ENCODE results near the gene DUSP3. TPM values are rescaled to one million over a fixed set of nuclear protein-coding genes. Genes with fewer than 3 reads are reported as not detected.

DUSP3 gene
- total RNA-seq, 2 experiments from 2014 or later: 24.7 to 26.3 TPM

DNA sequence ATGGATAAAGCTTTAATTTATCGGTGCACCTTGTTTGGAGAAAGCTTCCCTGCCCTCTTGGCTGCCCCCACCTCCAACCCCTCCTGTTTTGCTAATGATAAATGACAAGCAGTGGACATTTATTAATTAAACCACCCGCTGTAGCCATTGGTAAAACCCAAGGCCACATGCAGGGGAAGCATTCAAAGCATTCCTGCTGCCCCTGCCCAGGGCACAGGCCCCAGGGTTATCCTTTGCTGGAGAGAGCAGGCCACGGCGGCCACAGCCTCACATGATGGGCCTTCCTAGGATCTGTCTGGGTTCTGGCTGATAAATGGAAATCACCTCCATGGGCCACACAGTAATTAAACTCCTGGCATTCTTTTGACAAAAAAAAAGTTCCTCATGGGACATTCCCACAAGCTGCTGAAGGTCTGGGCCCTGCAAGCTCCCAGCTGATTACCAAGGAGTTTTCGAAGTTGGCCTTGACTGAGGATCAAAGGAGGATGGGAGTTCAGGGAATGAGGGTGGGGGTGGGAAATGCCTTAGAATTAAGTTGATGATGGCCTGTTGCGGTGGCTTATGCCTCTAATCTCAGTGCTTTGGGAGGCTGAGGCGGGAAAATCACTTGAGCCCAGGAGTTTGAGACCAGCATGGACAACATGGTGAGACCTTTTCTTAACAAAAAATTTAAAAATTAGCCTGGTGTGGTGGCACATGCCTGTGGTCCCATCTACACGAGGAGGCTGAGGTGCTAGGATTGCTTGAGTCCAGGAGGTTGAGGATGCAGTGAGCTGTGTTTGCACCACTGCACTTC is 55.7 kb downstream of the DUSP3 start:
- Mint-ChIP-seq H3K36me3 (ENCODE audit: low read depth) (no peaks in the 10 kb centered on the region), H3K4me1 (ENCODE audit: low read depth) (peaks cover 15% of the 10 kb centered on the region), H3K27ac (no peak overlapping the region), H3K4me3 (no peak overlapping the region), H3K9me3 (no peaks in the 10 kb centered on the region), H3K27me3 (peaks cover 4% of the 10 kb centered on the region)
- ChIA-PET POLR2A (interaction anchor here (0.7 kb wide), 1 partner anchor 809 kb away, joined by 3 read pairs; no protein-coding TSS in a partner anchor), CTCF (interaction anchor here (0.8 to 4.3 kb wide), 5 partner anchors 16 to 44 kb away, joined by 3 to 19 read pairs (median 3); no protein-coding TSS in a partner anchor)
- ATAC-seq (no peak), DNase-seq (no peak)
- TF ChIP-seq, protein P1, sequence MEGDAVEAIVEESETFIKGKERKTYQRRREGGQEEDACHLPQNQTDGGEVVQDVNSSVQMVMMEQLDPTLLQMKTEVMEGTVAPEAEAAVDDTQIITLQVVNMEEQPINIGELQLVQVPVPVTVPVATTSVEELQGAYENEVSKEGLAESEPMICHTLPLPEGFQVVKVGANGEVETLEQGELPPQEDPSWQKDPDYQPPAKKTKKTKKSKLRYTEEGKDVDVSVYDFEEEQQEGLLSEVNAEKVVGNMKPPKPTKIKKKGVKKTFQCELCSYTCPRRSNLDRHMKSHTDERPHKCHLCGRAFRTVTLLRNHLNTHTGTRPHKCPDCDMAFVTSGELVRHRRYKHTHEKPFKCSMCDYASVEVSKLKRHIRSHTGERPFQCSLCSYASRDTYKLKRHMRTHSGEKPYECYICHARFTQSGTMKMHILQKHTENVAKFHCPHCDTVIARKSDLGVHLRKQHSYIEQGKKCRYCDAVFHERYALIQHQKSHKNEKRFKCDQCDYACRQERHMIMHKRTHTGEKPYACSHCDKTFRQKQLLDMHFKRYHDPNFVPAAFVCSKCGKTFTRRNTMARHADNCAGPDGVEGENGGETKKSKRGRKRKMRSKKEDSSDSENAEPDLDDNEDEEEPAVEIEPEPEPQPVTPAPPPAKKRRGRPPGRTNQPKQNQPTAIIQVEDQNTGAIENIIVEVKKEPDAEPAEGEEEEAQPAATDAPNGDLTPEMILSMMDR (IDR thresholded peaks at IDR 0.05): no peak
- intact Hi-C loops (cut with micrococcal nuclease): no loop called here

GRCh38 chr17:43722269-43722619 is 56.5 kb downstream of the DUSP3 start:
- ATAC-seq (no peak), DNase-seq (no peak)
- Mint-ChIP-seq H3K27ac (no peak overlapping the region), H3K27me3 (peaks cover 4% of the 10 kb centered on the region), H3K4me1 (ENCODE audit: low read depth) (peaks cover 15% of the 10 kb centered on the region), H3K9me3 (no peaks in the 10 kb centered on the region), H3K4me3 (no peak overlapping the region), H3K36me3 (ENCODE audit: low read depth) (no peaks in the 10 kb centered on the region)
- CTCF ChIA-PET: interaction anchor here (1.0 to 4.3 kb wide), 4 partner anchors 9 to 44 kb away, joined by 3 to 19 read pairs (median 4); no protein-coding TSS in a partner anchor
- TF ChIP-seq, protein P1 (IDR thresholded peaks at IDR 0.05): no peak
- intact Hi-C loops (cut with micrococcal nuclease): no loop called here
- POLR2A ChIA-PET: interaction anchor here (0.7 kb wide), 1 partner anchor 703 kb away, joined by 3 read pairs; no protein-coding TSS in a partner anchor

- Mint-ChIP-seq H3K27ac (peak overlapping the region; percentile 80), H3K4me1 (ENCODE audit: low read depth) (peaks cover 15% of the 10 kb centered on the region), H3K36me3 (ENCODE audit: low read depth) (no peaks in the 10 kb centered on the region), H3K27me3 (peaks cover 4% of the 10 kb centered on the region), H3K4me3 (peak overlapping the region; percentile 87), H3K9me3 (no peaks in the 10 kb centered on the region)
- intact Hi-C loops (cut with micrococcal nuclease): no loop called here
- POLR2A ChIA-PET: interaction anchor here (0.7 to 0.9 kb wide), 2 partner anchors 38 to 702 kb away, joined by 3 to 4 read pairs; no protein-coding TSS in a partner anchor
- ATAC-seq: no peak
- TF ChIP-seq, protein P1 (IDR thresholded peaks at IDR 0.05): no peak
- CTCF ChIA-PET: interaction anchor here (1.0 to 4.3 kb wide), 5 partner anchors 8 to 45 kb away, joined by 3 to 19 read pairs (median 4); no protein-coding TSS in a partner anchor
- no peak for DNase-seq
Measured at GRCh38 chr17:43721537-43722268, 57.1 kb downstream of the DUSP3 start.

- TF ChIP-seq, protein P1 (IDR thresholded peaks at IDR 0.05): no peak
- peak; percentile 93 for ATAC-seq
- no peaks in the 10 kb centered on the region for H3K9me3 Mint-ChIP-seq
- CTCF ChIA-PET: interaction anchor here (2.7 to 4.3 kb wide), 2 partner anchors 26 to 46 kb away, joined by 7 to 19 read pairs; no protein-coding TSS in a partner anchor
- H3K4me1 Mint-ChIP-seq (ENCODE audit: low read depth): peaks cover 15% of the 10 kb centered on the region
- DNase-seq: peak; percentile 83
- H3K27me3 Mint-ChIP-seq: peaks cover 5% of the 10 kb centered on the region
- H3K27ac Mint-ChIP-seq: peak overlapping the region; percentile 97
- no peaks in the 10 kb centered on the region for H3K36me3 Mint-ChIP-seq (ENCODE audit: low read depth)
- intact Hi-C loops (cut with micrococcal nuclease): no loop called here
- peak overlapping the region; percentile 87 for H3K4me3 Mint-ChIP-seq
- POLR2A ChIA-PET: interaction anchor here (0.9 kb wide), 1 partner anchor 39 kb away, joined by 4 read pairs; no protein-coding TSS in a partner anchor
Measured at GRCh38 chr17:43720311-43721060, 58.3 kb downstream of the DUSP3 start.

Measured in activated CD8-positive, alpha-beta T cell treated with anti-CD3 and anti-CD28 coated beads for 36 hours (primary cell).